GM23338 (cell line): ENCODE measurements around the gene ZNF692. TPM values are rescaled to one million over a fixed set of nuclear protein-coding genes. Genes with fewer than 3 reads are reported as not detected.

Experiments used
- ATAC-seq: fragments of 200-7000 bp; cut with Tn5 transposase; 3 replicates; pipeline ENCODE4 v1.9.1; 2020
- DNase-seq: peaks from one replicate; pipeline ENCODE4 v3.0.0-alpha.2; 2015; ENCODE audit warnings: low spot score
- H2AFZ ChIP-seq: fragments of 200-600 bp; sonication (generic); 2 replicates; pipeline ENCODE4 v1.8.0; 2016; ENCODE audit warnings: antibody characterized with exemption, mild to moderate bottlenecking, moderate library complexity
- H3F3A ChIP-seq: fragments of 200-600 bp; sonication (generic); replicated peaks from 2 replicates; pipeline ENCODE4 v1.8.0; 2017; ENCODE audit warnings: antibody characterized with exemption, mixed run types, low read depth
- H3K27ac ChIP-seq: fragments of 200-600 bp; sonication (generic); 2 replicates; pipeline ENCODE4 v1.6.1; 2016; ENCODE audit warnings: low read depth
- H3K27me3 ChIP-seq: fragments of 200-600 bp; sonication (generic); 2 replicates; pipeline ENCODE4 v1.8.0; 2016; ENCODE audit warnings: mild to moderate bottlenecking, mixed run types, moderate library complexity; ENCODE audit not compliant: insufficient read depth
- H3K36me3 ChIP-seq: fragments of 200-600 bp; sonication (generic); 2 replicates; pipeline ENCODE4 v1.8.0; 2016; ENCODE audit warnings: mild to moderate bottlenecking; ENCODE audit not compliant: insufficient read depth
- H3K4me1 ChIP-seq: fragments of 200-600 bp; sonication (generic); 2 replicates; pipeline ENCODE4 v1.8.0; 2016; ENCODE audit warnings: mild to moderate bottlenecking, moderate library complexity; ENCODE audit not compliant: insufficient read depth
- H3K4me2 ChIP-seq: fragments of 200-600 bp; sonication (generic); 2 replicates; pipeline ENCODE4 v1.7.1; 2017; ENCODE audit warnings: mixed run types
- H3K4me3 ChIP-seq: fragments of 200-600 bp; sonication (generic); 2 replicates; pipeline ENCODE4 v1.6.1; 2016; ENCODE audit warnings: mixed run types
- H3K79me2 ChIP-seq: fragments of 200-600 bp; sonication (generic); replicated peaks from 2 replicates; pipeline ENCODE4 v1.8.0; 2017; ENCODE audit warnings: mild to moderate bottlenecking; ENCODE audit not compliant: insufficient read depth
- H3K9me2 ChIP-seq: fragments of 200-600 bp; sonication (generic); 2 replicates; pipeline ENCODE4 v1.8.0; 2017; ENCODE audit not compliant: insufficient read depth
- H4K20me1 ChIP-seq: fragments of 200-600 bp; sonication (generic); replicated peaks from 2 replicates; pipeline ENCODE4 v1.8.0; 2017; ENCODE audit warnings: mild to moderate bottlenecking; ENCODE audit not compliant: insufficient read depth
- H3K27ac Mint-ChIP-seq: 2 replicates; pipeline ENCODE4 v1.8.0; 2020; ENCODE audit warnings: inconsistent platforms, mild to moderate bottlenecking, moderate library complexity, mixed read lengths
- H3K27me3 Mint-ChIP-seq: 3 replicates; pipeline ENCODE4 v1.8.0; 2022; ENCODE audit warnings: low read depth, mild to moderate bottlenecking, moderate library complexity, mixed read lengths, inconsistent platforms; ENCODE audit not compliant: insufficient read depth, poor library complexity
- H3K36me3 Mint-ChIP-seq: 3 replicates; pipeline ENCODE4 v1.8.0; 2021; ENCODE audit warnings: low read depth, mild to moderate bottlenecking, inconsistent platforms, moderate library complexity, mixed read lengths
- H3K4me1 Mint-ChIP-seq: 3 replicates; pipeline ENCODE4 v1.8.0; 2020; ENCODE audit warnings: mild to moderate bottlenecking, inconsistent platforms, mixed read lengths
- H3K4me3 Mint-ChIP-seq: 3 replicates; pipeline ENCODE4 v1.8.0; 2021; ENCODE audit warnings: moderate library complexity, mild to moderate bottlenecking, inconsistent platforms, mixed read lengths
- H3K9me3 Mint-ChIP-seq: 3 replicates; pipeline ENCODE4 v1.8.0; 2020; ENCODE audit warnings: moderate library complexity, mild to moderate bottlenecking, inconsistent platforms, mixed read lengths
- CREB1 ChIP-seq: fragments of 250-450 bp; sonication (Bioruptor Pico); IDR thresholded peaks from 2 replicates; pipeline ENCODE4 v1.5.0; 2020; ENCODE audit warnings: low read depth, mild to moderate bottlenecking, moderate library complexity
- EZH2phosphoT487 ChIP-seq: fragments of 200-600 bp; sonication (generic); IDR thresholded peaks from one replicate; pipeline ENCODE4 v1.8.1; 2018; ENCODE audit warnings: antibody characterized with exemption; ENCODE audit not compliant: unreplicated experiment
- JUNB ChIP-seq: IDR thresholded peaks from one replicate; pipeline ENCODE4 v1.6.1; 2016; ENCODE audit warnings: antibody characterized with exemption; ENCODE audit not compliant: unreplicated experiment
- NANOG ChIP-seq: IDR thresholded peaks from 2 replicates; pipeline ENCODE4 v1.6.1; 2016; ENCODE audit warnings: antibody characterized with exemption, borderline replicate concordance
- POLR2AphosphoS5 ChIP-seq: IDR thresholded peaks from 2 replicates; pipeline ENCODE4 v1.6.1; 2016; ENCODE audit warnings: antibody characterized with exemption, low read depth
- REST ChIP-seq: IDR thresholded peaks from one replicate; pipeline ENCODE4 v1.6.1; 2018; ENCODE audit warnings: antibody characterized with exemption; ENCODE audit not compliant: unreplicated experiment
- STAT1 ChIP-seq: IDR thresholded peaks from one replicate; pipeline ENCODE4 v1.6.1; 2016; ENCODE audit warnings: antibody characterized with exemption; ENCODE audit not compliant: unreplicated experiment
- ZNF114 ChIP-seq: fragments of 250-450 bp; sonication (Bioruptor Pico); IDR thresholded peaks from 2 replicates; pipeline ENCODE4 v1.5.0; 2020; ENCODE audit warnings: mild to moderate bottlenecking, moderate library complexity
- ZNF331 ChIP-seq: fragments of 250-450 bp; sonication (Bioruptor Pico); IDR thresholded peaks from 2 replicates; pipeline ENCODE4 v1.5.0; 2020; ENCODE audit warnings: low read depth, mild to moderate bottlenecking, moderate library complexity
- ZNF462 ChIP-seq: fragments of 250-450 bp; sonication (Bioruptor Pico); IDR thresholded peaks from 2 replicates; pipeline ENCODE4 v1.5.0; 2020; ENCODE audit warnings: mild to moderate bottlenecking, moderate library complexity
- polyA plus RNA-seq: library from polyadenylated mRNA; unstranded; fragments of >200 nt; fragmentation: Nextera tagmentation; extraction: Ambion mirVana; gene quantifications from 2 replicates; pipeline ENCODE4 v1.2.1, GENCODE V29; 2016
- total RNA-seq: library from RNA; depleted of rRNA; stranded (reverse); fragments of >200 nt; shearing (Covaris generic); gene quantifications from 2 replicates; pipeline ENCODE4 v1.2.3, GENCODE V29; 2014
- TF ChIP-seq, protein P1 (sequence below), 2 experiments: fragments of 200-600 bp in 1 of 2; sonication (generic) in 1 of 2; conservative IDR thresholded peaks; 2 replicates each; pipeline versions ENCODE4 v1.5.1 to v1.6.1; 2016 to 2017; ENCODE audit warnings: antibody characterized with exemption in 2 of 2, low read depth in 2 of 2, mild to moderate bottlenecking in 2 of 2, moderate library complexity in 1 of 2

The ZNF692 gene
- total and polyA plus RNA-seq, 2 experiments from 2014 or later = 41.2 to 57.1 TPM

DNA sequence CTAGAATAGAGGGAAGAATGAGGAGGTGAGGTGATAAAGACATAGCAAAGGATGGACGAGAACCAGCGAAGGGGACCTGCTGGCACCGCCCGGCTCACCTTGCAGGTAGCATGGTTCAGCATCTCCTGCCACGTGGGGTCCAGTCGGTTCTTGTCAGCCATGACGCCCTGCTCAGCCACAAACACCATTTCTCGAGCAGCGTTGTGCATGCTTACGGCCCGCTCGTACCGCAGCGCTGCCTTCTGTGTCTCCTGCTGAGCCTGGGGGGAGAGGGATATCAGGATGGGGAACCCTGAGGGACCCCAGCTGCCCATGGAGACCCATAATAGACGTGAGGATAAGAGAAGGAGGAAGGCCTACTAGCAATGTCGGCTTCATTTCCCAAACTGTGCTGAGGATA is 44.5 kb downstream of the ZNF692 start (continued):
- TF ChIP-seq ZNF462 (CRISPR knock-in tag) (no peak), STAT1 (no peak), ZNF114 (CRISPR knock-in tag) (no peak)

DNA sequence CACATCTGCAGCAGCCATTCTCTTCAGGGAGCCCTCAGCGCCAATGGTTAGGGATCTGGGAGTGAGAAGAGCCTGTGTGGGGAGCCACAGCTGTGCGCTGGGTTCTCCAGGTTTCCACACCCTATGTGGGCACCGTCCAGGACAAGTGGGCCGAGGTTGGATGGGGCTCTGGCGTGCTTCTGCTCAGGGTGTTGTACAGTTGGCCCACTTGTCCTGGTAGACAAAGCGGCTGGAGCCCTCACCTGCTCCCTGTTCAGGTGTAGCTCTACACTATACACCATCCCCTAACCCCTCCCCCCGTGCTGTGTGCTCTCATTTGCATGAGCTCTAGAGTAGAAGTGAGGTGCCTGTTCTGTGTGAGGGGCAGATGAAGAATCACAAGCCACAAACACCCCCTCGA is 45.3 kb downstream of the ZNF692 start:
- 0 out of 2 replicates have a peak, but pooled peaks cover 5% of the 10 kb centered on the region for H3K4me1 ChIP-seq
- H3K4me3 ChIP-seq = no peak overlapping the region
- Mint-ChIP-seq H3K9me3 (no peaks in the 10 kb centered on the region; the same call in 2 of the 3 replicates), H3K27me3 (peaks cover 7% of the 10 kb centered on the region), H3K27ac (no peak overlapping the region), H3K36me3 (peaks cover 54% of the 10 kb centered on the region), H3K4me1 (peaks cover 17% of the 10 kb centered on the region), H3K4me3 (no peak overlapping the region)
- H4K20me1 ChIP-seq = no peaks in the 10 kb centered on the region; the same call in 1 of the 2 replicates
- TF ChIP-seq CREB1 (CRISPR knock-in tag) (no peak), REST (no peak), ZNF331 (CRISPR knock-in tag) (no peak), ZNF114 (CRISPR knock-in tag) (no peak), STAT1 (no peak), NANOG (no peak), POLR2AphosphoS5 (no peak), EZH2phosphoT487 (no peak), JUNB (no peak)
- TF ChIP-seq, protein P1, sequence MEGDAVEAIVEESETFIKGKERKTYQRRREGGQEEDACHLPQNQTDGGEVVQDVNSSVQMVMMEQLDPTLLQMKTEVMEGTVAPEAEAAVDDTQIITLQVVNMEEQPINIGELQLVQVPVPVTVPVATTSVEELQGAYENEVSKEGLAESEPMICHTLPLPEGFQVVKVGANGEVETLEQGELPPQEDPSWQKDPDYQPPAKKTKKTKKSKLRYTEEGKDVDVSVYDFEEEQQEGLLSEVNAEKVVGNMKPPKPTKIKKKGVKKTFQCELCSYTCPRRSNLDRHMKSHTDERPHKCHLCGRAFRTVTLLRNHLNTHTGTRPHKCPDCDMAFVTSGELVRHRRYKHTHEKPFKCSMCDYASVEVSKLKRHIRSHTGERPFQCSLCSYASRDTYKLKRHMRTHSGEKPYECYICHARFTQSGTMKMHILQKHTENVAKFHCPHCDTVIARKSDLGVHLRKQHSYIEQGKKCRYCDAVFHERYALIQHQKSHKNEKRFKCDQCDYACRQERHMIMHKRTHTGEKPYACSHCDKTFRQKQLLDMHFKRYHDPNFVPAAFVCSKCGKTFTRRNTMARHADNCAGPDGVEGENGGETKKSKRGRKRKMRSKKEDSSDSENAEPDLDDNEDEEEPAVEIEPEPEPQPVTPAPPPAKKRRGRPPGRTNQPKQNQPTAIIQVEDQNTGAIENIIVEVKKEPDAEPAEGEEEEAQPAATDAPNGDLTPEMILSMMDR (conservative IDR thresholded peaks at IDR 0.05; ENCODE audit: low read depth in 2 of 2) = no peak
- no peak for DNase-seq
- H3F3A ChIP-seq = no peaks in the 10 kb centered on the region
- no peak overlapping the region for H3K4me2 ChIP-seq
- peaks cover 6% of the 10 kb centered on the region; the same call in 1 of the 2 replicates for H3K79me2 ChIP-seq
- ATAC-seq = no peak
- H3K27ac ChIP-seq = no peak overlapping the region
- no peaks in the 10 kb centered on the region for H3K27me3 ChIP-seq
- peaks cover 6% of the 10 kb centered on the region; the same call in 1 of the 2 replicates for H3K36me3 ChIP-seq
- H2AFZ ChIP-seq = no peak overlapping the region
- no peaks in the 10 kb centered on the region for H3K9me2 ChIP-seq
